ENCODE measurements around the gene AGPAT4.

The AGPAT4 gene

DNA sequence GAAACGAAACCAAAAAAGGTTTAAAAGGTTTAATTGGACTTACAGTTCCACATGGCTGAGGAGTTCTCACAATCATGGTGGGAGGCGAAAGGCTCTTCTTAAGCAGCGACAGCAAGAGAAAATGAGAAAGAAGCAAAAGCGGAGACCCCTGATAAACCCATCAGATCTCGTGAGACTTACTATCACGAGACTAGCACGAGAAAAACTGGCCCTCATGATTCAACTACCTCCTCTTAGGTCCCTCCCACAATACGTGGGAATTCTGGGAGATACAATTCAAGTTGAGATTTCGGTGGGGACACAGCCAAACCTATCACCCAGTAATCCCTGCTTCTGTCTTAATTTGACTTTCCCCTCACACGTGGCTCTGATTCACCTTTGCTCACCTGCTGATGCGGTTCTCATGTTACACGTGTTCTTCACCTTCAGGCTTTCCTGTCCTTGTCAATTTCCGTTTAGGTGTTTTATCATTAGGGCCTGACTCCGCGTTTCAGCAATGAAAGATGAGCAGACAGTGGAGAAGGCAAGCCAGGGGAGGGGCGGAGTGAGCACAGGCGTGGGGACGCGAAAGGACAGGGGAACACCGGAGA lies 57.1 kb downstream of the AGPAT4 start:
- peak overlapping the region; percentile 42 for H3K4me3 ChIP-seq (ENCODE audit: low read depth, low read length)
- DNase-seq (ENCODE audit: low read depth), result no peak
- TF ChIP-seq POLR2A (IDR thresholded peaks at IDR 0.05; ENCODE audit: extremely low read depth, insufficient read length) (no peak), MYC (IDR thresholded peaks at IDR 0.05; ENCODE audit: low read depth, low read length) (no peak)
- TF ChIP-seq, protein P1, sequence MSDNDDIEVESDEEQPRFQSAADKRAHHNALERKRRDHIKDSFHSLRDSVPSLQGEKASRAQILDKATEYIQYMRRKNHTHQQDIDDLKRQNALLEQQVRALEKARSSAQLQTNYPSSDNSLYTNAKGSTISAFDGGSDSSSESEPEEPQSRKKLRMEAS (IDR thresholded peaks at IDR 0.05; ENCODE audit: low read depth, low read length), result no peak
- TF ChIP-seq, protein P2, sequence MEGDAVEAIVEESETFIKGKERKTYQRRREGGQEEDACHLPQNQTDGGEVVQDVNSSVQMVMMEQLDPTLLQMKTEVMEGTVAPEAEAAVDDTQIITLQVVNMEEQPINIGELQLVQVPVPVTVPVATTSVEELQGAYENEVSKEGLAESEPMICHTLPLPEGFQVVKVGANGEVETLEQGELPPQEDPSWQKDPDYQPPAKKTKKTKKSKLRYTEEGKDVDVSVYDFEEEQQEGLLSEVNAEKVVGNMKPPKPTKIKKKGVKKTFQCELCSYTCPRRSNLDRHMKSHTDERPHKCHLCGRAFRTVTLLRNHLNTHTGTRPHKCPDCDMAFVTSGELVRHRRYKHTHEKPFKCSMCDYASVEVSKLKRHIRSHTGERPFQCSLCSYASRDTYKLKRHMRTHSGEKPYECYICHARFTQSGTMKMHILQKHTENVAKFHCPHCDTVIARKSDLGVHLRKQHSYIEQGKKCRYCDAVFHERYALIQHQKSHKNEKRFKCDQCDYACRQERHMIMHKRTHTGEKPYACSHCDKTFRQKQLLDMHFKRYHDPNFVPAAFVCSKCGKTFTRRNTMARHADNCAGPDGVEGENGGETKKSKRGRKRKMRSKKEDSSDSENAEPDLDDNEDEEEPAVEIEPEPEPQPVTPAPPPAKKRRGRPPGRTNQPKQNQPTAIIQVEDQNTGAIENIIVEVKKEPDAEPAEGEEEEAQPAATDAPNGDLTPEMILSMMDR (IDR thresholded peaks at IDR 0.05; ENCODE audit: low read depth, low read length), result no peak

DNA sequence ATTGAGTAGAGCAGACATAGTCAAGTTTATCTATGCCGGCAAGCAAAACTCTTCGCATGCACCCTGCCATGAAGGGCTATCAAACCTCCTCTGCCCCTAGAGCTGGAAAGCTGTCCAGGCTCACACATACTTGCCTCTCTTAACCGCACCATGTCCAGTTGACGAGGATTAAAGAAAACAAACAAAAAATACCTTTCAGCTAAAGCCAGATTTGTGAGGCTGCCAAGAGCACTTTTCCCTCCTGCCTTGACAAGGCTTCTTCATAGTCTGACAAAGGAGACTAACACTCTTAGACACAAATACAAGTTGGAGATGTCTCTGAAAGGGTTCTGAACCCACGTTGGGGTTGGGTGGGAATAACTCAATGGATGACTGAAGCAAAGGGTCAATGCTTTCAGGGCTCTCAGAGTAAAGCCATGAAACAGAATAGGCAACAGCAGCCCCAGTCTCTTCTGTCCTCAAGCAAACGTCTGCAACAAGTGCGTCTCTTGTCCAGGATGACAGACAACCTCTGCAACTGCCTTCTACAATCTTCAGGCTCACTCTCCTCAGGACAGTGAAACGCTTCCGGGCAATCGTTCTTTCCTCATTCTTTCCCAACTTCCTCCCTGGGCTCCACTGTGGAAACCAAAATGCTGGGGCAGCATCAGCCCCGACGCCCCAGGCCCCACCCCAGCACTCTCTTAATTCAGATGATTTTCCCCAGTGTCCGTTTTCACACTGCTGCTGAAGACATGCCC lies 57.8 kb downstream of the AGPAT4 start:
- TF ChIP-seq, protein P2 (IDR thresholded peaks at IDR 0.05; ENCODE audit: low read depth, low read length), result no peak
- no peak for TF ChIP-seq POLR2A (IDR thresholded peaks at IDR 0.05; ENCODE audit: extremely low read depth, insufficient read length)
- TF ChIP-seq, protein P1 (IDR thresholded peaks at IDR 0.05; ENCODE audit: low read depth, low read length), result no peak
- no peak for TF ChIP-seq MYC (IDR thresholded peaks at IDR 0.05; ENCODE audit: low read depth, low read length)
- DNase-seq (ENCODE audit: low read depth), result peak; percentile 57
- peak overlapping the region; percentile 42 for H3K4me3 ChIP-seq (ENCODE audit: low read depth, low read length)

DNA sequence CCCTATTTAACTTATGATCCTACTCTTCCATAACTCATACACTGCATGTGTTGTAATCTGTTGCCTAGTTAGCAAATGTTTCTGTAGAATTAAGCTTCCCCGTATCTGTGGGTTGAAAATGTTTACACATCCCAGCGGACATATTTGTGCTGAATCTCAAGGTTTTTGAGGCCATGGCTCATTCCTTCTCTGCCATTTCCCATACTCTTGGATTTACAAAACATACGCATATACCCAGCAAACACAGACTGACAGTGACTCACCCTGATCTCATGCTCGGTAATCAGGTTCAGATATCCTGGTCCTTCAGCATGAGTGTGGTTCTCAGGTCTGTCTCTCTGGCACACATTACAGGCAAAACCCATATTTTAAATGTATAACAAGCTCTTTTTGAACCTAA lies 58.7 kb downstream of the AGPAT4 start:
- TF ChIP-seq, protein P2 (IDR thresholded peaks at IDR 0.05; ENCODE audit: low read depth, low read length), result no peak
- TF ChIP-seq POLR2A (IDR thresholded peaks at IDR 0.05; ENCODE audit: extremely low read depth, insufficient read length), result no peak
- no peak overlapping the region for H3K4me3 ChIP-seq (ENCODE audit: low read depth, low read length)
- DNase-seq (ENCODE audit: low read depth), result no peak

DNA sequence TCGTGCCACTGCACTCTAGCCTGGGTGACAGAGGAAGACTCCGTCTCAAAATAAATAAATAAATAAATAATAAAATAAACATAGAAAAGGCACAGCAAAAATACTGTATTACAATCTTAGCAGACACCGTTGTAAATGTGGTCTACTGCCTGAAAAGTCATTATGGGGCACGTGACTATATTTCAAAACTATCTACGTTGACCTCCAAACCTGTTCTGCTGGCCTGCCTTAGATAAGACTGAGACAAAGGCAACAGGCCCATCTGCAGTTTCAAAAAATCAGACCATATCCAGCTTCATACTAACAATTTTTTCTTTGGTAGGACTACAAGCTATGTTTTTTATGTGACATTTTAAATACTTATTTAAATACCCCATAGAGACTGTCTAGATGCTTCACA lies 59.1 kb downstream of the AGPAT4 start:
- TF ChIP-seq, protein P1 (IDR thresholded peaks at IDR 0.05; ENCODE audit: low read depth, low read length), result no peak
- TF ChIP-seq POLR2A (IDR thresholded peaks at IDR 0.05; ENCODE audit: extremely low read depth, insufficient read length), result no peak
- TF ChIP-seq, protein P2 (IDR thresholded peaks at IDR 0.05; ENCODE audit: low read depth, low read length), result no peak
- no peak for TF ChIP-seq MYC (IDR thresholded peaks at IDR 0.05; ENCODE audit: low read depth, low read length)
- no peak overlapping the region for H3K4me3 ChIP-seq (ENCODE audit: low read depth, low read length)
- no peak for DNase-seq (ENCODE audit: low read depth)

DNA sequence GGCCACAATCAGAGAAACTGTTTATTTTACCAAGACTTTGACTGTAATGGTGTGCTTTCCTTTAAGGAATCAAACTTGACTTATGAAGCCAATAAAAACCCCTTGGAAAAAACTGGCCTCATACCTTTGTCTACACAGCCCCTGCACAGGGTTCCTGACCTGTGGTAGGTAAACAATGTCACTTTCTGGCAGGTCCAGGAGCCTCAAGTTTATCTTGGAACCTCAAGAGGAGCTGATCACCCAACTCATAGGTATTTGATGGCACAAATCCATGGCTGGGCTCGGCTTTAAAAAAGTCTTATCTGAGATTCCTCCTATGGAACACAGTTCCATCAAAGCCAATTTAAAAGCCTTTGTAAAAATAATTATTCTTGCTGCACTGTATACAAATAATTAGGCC lies 61.0 kb downstream of the AGPAT4 start:
- TF ChIP-seq POLR2A (IDR thresholded peaks at IDR 0.05; ENCODE audit: extremely low read depth, insufficient read length), result no peak
- TF ChIP-seq, protein P2 (IDR thresholded peaks at IDR 0.05; ENCODE audit: low read depth, low read length), result no peak
- TF ChIP-seq, protein P1 (IDR thresholded peaks at IDR 0.05; ENCODE audit: low read depth, low read length), result no peak
- TF ChIP-seq MYC (IDR thresholded peaks at IDR 0.05; ENCODE audit: low read depth, low read length), result no peak
- no peak for DNase-seq (ENCODE audit: low read depth)
- H3K4me3 ChIP-seq (ENCODE audit: low read depth, low read length), result no peak overlapping the region

All from NB4 (cell line).